SK-N-SH (cell line): Measurements from ENCODE around the gene CCDC24. TPM values are rescaled to one million over a fixed set of nuclear protein-coding genes. Genes with fewer than 3 reads are reported as not detected.

Source experiments
- CTCF ChIA-PET: fragments of 300-600, 350-600 bp; formaldehyde crosslinking; extraction: SDS; loops from one replicate; lab custom pipeline; 2021; lab: Yijun Ruan, JAX
- POLR2A ChIA-PET: fragments of 350-600 bp; sonication (Branson Sonifier 250); formaldehyde crosslinking; extraction: SDS; loops from one replicate; lab custom pipeline; 2020; ENCODE audit warnings: antibody characterized with exemption, inconsistent platforms; lab: Yijun Ruan, JAX
- DNase-seq: peaks from one replicate; pipeline ENCODE4 v3.0.0; 2012
- H2AFZ ChIP-seq: fragments of 200-600 bp; sonication (generic); 2 replicates; pipeline ENCODE4 v1.8.1; 2016; ENCODE audit warnings: antibody characterized with exemption, mild to moderate bottlenecking, low read depth
- H3F3A ChIP-seq: fragments of 200-600 bp; sonication (generic); replicated peaks from 2 replicates; pipeline ENCODE3; 2016; ENCODE audit warnings: antibody characterized with exemption, mild to moderate bottlenecking; ENCODE audit not compliant: insufficient read depth
- H3K27ac ChIP-seq, 2 experiments: fragments of 200-500 bp in 1 of 2; fragments of 200-600 bp in 1 of 2; sonication (Bioruptor generic) in 1 of 2; sonication (generic), shearing (Covaris generic) in 1 of 2; 2 replicates each; pipeline versions ENCODE4 v1.5.1 to v1.6.1; 2014 to 2016; ENCODE audit warnings: low read depth in 2 of 2, inconsistent platforms in 1 of 2, low read length in 1 of 2, mild to moderate bottlenecking in 1 of 2, mixed read lengths in 1 of 2
- H3K27me3 ChIP-seq: fragments of 200-600 bp; sonication (generic), shearing (Covaris generic); 2 replicates; pipeline ENCODE4 v1.6.1; 2016; ENCODE audit warnings: mixed run types; ENCODE audit not compliant: insufficient read depth
- H3K36me3 ChIP-seq, 2 experiments: fragments of 200-500 bp in 1 of 2; fragments of 200-600 bp in 1 of 2; sonication (Bioruptor generic) in 1 of 2; sonication (generic) in 1 of 2; replicated peaks in 1 of 2; 2 replicates each; pipeline versions ENCODE3 to v1.5.1; 2014 to 2016; ENCODE audit warnings: low read length in 1 of 2, mild to moderate bottlenecking in 1 of 2; ENCODE audit not compliant: insufficient read depth in 2 of 2, control insufficient read depth in 1 of 2
- H3K4me1 ChIP-seq, 2 experiments: fragments of 200-500 bp in 1 of 2; fragments of 200-600 bp in 1 of 2; sonication (Bioruptor generic) in 1 of 2; sonication (generic), shearing (Covaris generic) in 1 of 2; 2 replicates each; pipeline versions ENCODE4 v1.5.1 to v1.6.1; 2014 to 2016; ENCODE audit warnings: low read depth in 1 of 2, low read length in 1 of 2, mixed run types in 1 of 2; ENCODE audit not compliant: insufficient read depth in 2 of 2, control insufficient read depth in 1 of 2
- H3K4me2 ChIP-seq: fragments of 200-600 bp; sonication (generic), shearing (Covaris generic); 2 replicates; pipeline ENCODE4 v1.6.1; 2017; ENCODE audit warnings: mixed run types
- H3K4me3 ChIP-seq, 2 experiments: fragments of 200-500 bp in 1 of 2; fragments of 200-600 bp in 1 of 2; sonication (Bioruptor generic) in 1 of 2; sonication (generic), shearing (Covaris generic) in 1 of 2; 2 replicates each; pipeline versions ENCODE4 v1.5.1 to v1.8.1; 2014 to 2016; ENCODE audit warnings: low read depth in 2 of 2, inconsistent platforms in 1 of 2, low read length in 1 of 2, mild to moderate bottlenecking in 1 of 2, mixed read lengths in 1 of 2, moderate library complexity in 1 of 2
- H3K79me2 ChIP-seq: fragments of 200-600 bp; sonication (generic); 2 replicates; pipeline ENCODE4 v1.8.1; 2017; ENCODE audit warnings: mild to moderate bottlenecking; ENCODE audit not compliant: insufficient read depth
- H3K9ac ChIP-seq: fragments of 200-600 bp; sonication (generic); 2 replicates; pipeline ENCODE4 v1.6.1; 2017; ENCODE audit warnings: mixed run types
- H3K9me2 ChIP-seq: fragments of 200-600 bp; sonication (generic); 2 replicates; pipeline ENCODE4 v1.6.1; 2017; ENCODE audit warnings: mixed run types
- H3K9me3 ChIP-seq: fragments of 200-600 bp; sonication (generic); 2 replicates; pipeline ENCODE4 v1.6.1; 2017; ENCODE audit warnings: mixed run types, mild to moderate bottlenecking, moderate library complexity
- H4K20me1 ChIP-seq: fragments of 200-600 bp; sonication (generic); 2 replicates; pipeline ENCODE4 v1.6.1; 2017; ENCODE audit warnings: mild to moderate bottlenecking, mixed run types; ENCODE audit not compliant: insufficient read depth
- CHD2 ChIP-seq: fragments of 150-350 bp; IDR thresholded peaks from 2 replicates; pipeline ENCODE4 v1.6.1; 2018; ENCODE audit warnings: low read length; ENCODE audit not compliant: partially characterized antibody
- EP300 ChIP-seq, 2 experiments: IDR thresholded peaks; 2 replicates each; pipeline versions ENCODE4 v1.4.0 to v1.6.1; 2012; ENCODE audit warnings: borderline replicate concordance in 1 of 2, low read depth in 1 of 2, low read length in 1 of 2
- EZH2phosphoT487 ChIP-seq: fragments of 200-600 bp; sonication (generic); IDR thresholded peaks from 2 replicates; pipeline ENCODE4 v1.6.1; 2017; ENCODE audit warnings: low read depth, mixed run types, mild to moderate bottlenecking, antibody characterized with exemption, moderate library complexity, borderline replicate concordance
- FOXJ3 ChIP-seq: sonication (generic); formaldehyde crosslinking; IDR thresholded peaks from 2 replicates; pipeline ENCODE4 v1.5.1; 2020; ENCODE audit warnings: mild to moderate bottlenecking, missing genetic modification reagents
- FOXM1 ChIP-seq: IDR thresholded peaks from 2 replicates; pipeline ENCODE4 v1.4.0; 2012; ENCODE audit warnings: low read depth, mild to moderate bottlenecking
- GABPA ChIP-seq: IDR thresholded peaks from 2 replicates; pipeline ENCODE4 v1.4.0; 2012; ENCODE audit warnings: low read depth, mild to moderate bottlenecking
- GATA2 ChIP-seq: sonication (generic); formaldehyde crosslinking; IDR thresholded peaks from 2 replicates; pipeline ENCODE4 v1.5.0; 2020; ENCODE audit warnings: mild to moderate bottlenecking, missing genetic modification reagents
- IRF3 ChIP-seq: fragments of 150-350 bp; IDR thresholded peaks from 2 replicates; pipeline ENCODE4 v1.6.1; 2016; ENCODE audit warnings: mild to moderate bottlenecking, low read depth, low read length
- MEF2A ChIP-seq: IDR thresholded peaks from 2 replicates; pipeline ENCODE4 v1.4.0; 2012; ENCODE audit warnings: low read depth, borderline replicate concordance
- NFIC ChIP-seq: IDR thresholded peaks from 2 replicates; pipeline ENCODE4 v1.4.0; 2012; ENCODE audit warnings: borderline replicate concordance
- NRF1 ChIP-seq: IDR thresholded peaks from 2 replicates; pipeline ENCODE4 v1.6.1; 2012; ENCODE audit warnings: low read depth, mild to moderate bottlenecking, low read length
- POLR2AphosphoS5 ChIP-seq: IDR thresholded peaks from 2 replicates; pipeline ENCODE4 v1.6.1; 2012; ENCODE audit warnings: low read depth, low read length
- RCOR1 ChIP-seq: fragments of 150-350 bp; IDR thresholded peaks from 2 replicates; pipeline ENCODE4 v1.6.1; 2017; ENCODE audit warnings: antibody characterized with exemption, low read length
- RFX5 ChIP-seq: IDR thresholded peaks from 2 replicates; pipeline ENCODE4 v1.6.1; 2012; ENCODE audit warnings: mild to moderate bottlenecking, improper control_type of control experiment, low read length
- SIN3A ChIP-seq: IDR thresholded peaks from 2 replicates; pipeline ENCODE4 v1.6.1; 2012; ENCODE audit warnings: low read depth, mild to moderate bottlenecking, low read length, moderate library complexity, borderline replicate concordance
- SMC3 ChIP-seq: IDR thresholded peaks from 2 replicates; pipeline ENCODE4 v1.6.1; 2012; ENCODE audit warnings: low read depth, low read length, improper control_type of control experiment
- TAF1 ChIP-seq: IDR thresholded peaks from 2 replicates; pipeline ENCODE4 v1.6.1; 2012; ENCODE audit warnings: low read depth, mild to moderate bottlenecking, low read length, moderate library complexity, borderline replicate concordance
- USF1 ChIP-seq: IDR thresholded peaks from 2 replicates; pipeline ENCODE4 v1.4.0; 2012; ENCODE audit warnings: low read depth, borderline replicate concordance
- YY1 ChIP-seq: IDR thresholded peaks from 2 replicates; pipeline ENCODE4 v1.4.0; 2012; ENCODE audit warnings: low read depth, mild to moderate bottlenecking
- ZBTB33 ChIP-seq: IDR thresholded peaks from 2 replicates; pipeline ENCODE4 v1.4.0; 2012; ENCODE audit warnings: low read depth, borderline replicate concordance
- WGBS: methylation state at CpG from one replicate; pipeline ENCODE4 v1.1.6; 2017; ENCODE audit warnings: low lambda C conversion rate; 5-methylcytosine and 5-hydroxymethylcytosine counted together
- polyA plus RNA-seq, 3 experiments: library from polyadenylated mRNA; depleted of rRNA; stranded (reverse); fragments of >200 nt; gene quantifications; 2 replicates each; pipeline ENCODE4 v1.2.3, GENCODE V29; 2012
- TF ChIP-seq, protein P1 (sequence below): fragments of 200-600 bp; sonication (generic); IDR thresholded peaks from 2 replicates; pipeline ENCODE4 v1.6.1; 2017; ENCODE audit warnings: antibody characterized with exemption, mild to moderate bottlenecking, moderate library complexity

CCDC24 gene
- polyA plus RNA-seq, 1 of the 3 experiments (the other 2 are of a cell fraction), result 7.5 TPM

DNA sequence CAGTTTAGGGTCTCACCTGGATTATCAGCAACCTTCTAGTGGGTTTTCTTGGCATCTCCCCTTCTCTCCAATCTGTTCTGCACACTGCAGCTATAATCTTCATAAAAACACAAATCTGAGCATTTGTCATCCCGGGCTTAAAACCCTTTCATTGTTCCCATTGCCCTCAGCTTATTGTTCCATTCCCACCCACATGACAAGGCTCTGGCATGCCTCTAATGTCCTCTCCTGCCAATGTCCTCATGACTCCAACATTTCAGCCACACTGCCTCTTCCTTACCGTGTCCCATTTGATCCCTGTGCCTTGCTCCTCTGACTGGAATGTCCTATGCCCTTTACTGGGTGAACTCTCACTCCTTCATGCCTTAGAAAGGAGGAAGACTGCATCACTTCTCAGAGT lies 29.1 kb upstream of the CCDC24 start:
- POLR2A ChIA-PET, result no interaction called here
- H3K9ac ChIP-seq, result no peak overlapping the region
- no peaks in the 10 kb centered on the region for H3K9me3 ChIP-seq
- no peak overlapping the region for H3K27ac ChIP-seq
- H2AFZ ChIP-seq, result no peak overlapping the region
- H3K36me3 ChIP-seq, result peaks cover 3 to 64% of the 10 kb centered on the region in 2 experiments
- H3K4me3 ChIP-seq, result no peak overlapping the region
- no peak overlapping the region for H3K4me2 ChIP-seq
- no peaks in the 10 kb centered on the region for H3K9me2 ChIP-seq
- H3K79me2 ChIP-seq, result no peaks in the 10 kb centered on the region
- DNase-seq, result no peak
- TF ChIP-seq POLR2AphosphoS5 (no peak), SIN3A (no peak), EZH2phosphoT487 (no peak), YY1 (no peak), MEF2A (no peak), FOXJ3 (CRISPR knock-in tag) (no peak), USF1 (no peak), GATA2 (CRISPR knock-in tag) (no peak), RFX5 (no peak), IRF3 (no peak)
- no peaks in the 10 kb centered on the region for H3K27me3 ChIP-seq
- 91% methylated on average over 2 of the region's 2 CpGs for WGBS
- H4K20me1 ChIP-seq, result no peaks in the 10 kb centered on the region
- no peaks in the 10 kb centered on the region for H3F3A ChIP-seq
- no peaks in the 10 kb centered on the region for H3K4me1 ChIP-seq
- CTCF ChIA-PET, result no interaction called here

DNA sequence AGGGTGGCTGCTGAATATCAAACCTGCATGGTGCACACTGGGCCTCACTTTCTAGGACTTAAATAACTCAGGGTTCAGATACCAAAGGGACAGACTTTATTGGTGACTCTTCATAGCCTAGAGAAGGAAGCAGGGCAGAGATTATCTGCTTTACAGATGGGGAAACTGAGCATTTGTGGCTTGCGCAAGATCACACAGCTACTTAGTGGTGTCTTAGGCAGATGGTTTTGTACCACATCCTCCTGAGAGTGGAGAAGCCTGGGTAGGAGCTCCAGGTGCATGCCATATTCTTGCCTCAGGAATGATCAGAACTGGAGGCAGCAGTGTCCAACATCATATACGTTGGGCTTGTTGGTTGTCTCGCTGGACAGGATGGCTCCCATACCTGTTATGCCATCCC lies 28.4 kb upstream of the CCDC24 start:
- no peaks in the 10 kb centered on the region for H3K9me3 ChIP-seq

More for the DNA sequence above, 28.4 kb upstream of the CCDC24 start:
- Histone ChIP-seq H3K4me2 (no peak overlapping the region), H3K4me1 (no peaks in the 10 kb centered on the region), H3K36me3 (peaks cover 3 to 60% of the 10 kb centered on the region in 2 experiments), H3F3A (no peaks in the 10 kb centered on the region), H3K9me2 (no peaks in the 10 kb centered on the region), H4K20me1 (no peaks in the 10 kb centered on the region), H2AFZ (no peak overlapping the region), H3K4me3 (no peak overlapping the region), H3K9ac (no peak overlapping the region), H3K79me2 (no peaks in the 10 kb centered on the region), H3K27me3 (no peaks in the 10 kb centered on the region), H3K27ac (no peak overlapping the region)
- 96% methylated on average over 3 of the region's 3 CpGs for WGBS
- TF ChIP-seq RCOR1 (no peak), EP300 (IDR thresholded peaks at IDR 0.05; ENCODE audit: borderline replicate concordance in 1 of 2, low read depth in 1 of 2, low read length in 1 of 2) (no peak), FOXM1 (no peak), POLR2AphosphoS5 (no peak), CHD2 (no peak), NFIC (no peak), RFX5 (no peak), NRF1 (no peak), ZBTB33 (no peak), GABPA (no peak), TAF1 (no peak), FOXJ3 (CRISPR knock-in tag) (no peak), SMC3 (no peak)
- TF ChIP-seq, protein P1, sequence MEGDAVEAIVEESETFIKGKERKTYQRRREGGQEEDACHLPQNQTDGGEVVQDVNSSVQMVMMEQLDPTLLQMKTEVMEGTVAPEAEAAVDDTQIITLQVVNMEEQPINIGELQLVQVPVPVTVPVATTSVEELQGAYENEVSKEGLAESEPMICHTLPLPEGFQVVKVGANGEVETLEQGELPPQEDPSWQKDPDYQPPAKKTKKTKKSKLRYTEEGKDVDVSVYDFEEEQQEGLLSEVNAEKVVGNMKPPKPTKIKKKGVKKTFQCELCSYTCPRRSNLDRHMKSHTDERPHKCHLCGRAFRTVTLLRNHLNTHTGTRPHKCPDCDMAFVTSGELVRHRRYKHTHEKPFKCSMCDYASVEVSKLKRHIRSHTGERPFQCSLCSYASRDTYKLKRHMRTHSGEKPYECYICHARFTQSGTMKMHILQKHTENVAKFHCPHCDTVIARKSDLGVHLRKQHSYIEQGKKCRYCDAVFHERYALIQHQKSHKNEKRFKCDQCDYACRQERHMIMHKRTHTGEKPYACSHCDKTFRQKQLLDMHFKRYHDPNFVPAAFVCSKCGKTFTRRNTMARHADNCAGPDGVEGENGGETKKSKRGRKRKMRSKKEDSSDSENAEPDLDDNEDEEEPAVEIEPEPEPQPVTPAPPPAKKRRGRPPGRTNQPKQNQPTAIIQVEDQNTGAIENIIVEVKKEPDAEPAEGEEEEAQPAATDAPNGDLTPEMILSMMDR, result no peak
- ChIA-PET CTCF (interaction anchor here (1.1 kb wide), 1 partner anchor 25 kb away, joined by 3 read pairs; no protein-coding TSS in a partner anchor), POLR2A (no interaction called here)
- DNase-seq, result no peak
